Breast epithelium (tissue), 4 donors: ENCODE data around the gene PRR11. TPM values are rescaled to one million over a fixed set of nuclear protein-coding genes. Genes with fewer than 3 reads are reported as not detected.
"Not testable (repeated sequence)": the region's sequence is repeated elsewhere in the genome, so short reads cannot be mapped to it uniquely, and the experiment has no call there.

ENCODE experiments used
- DNase-seq, 2 donors: peaks; one replicate each; pipeline ENCODE4 v3.0.0-alpha.2; 2019; ENCODE audit warnings: low spot score in 2 of 2
- H3K27ac ChIP-seq, 2 donors: fragments of 200-600 bp; sonication (generic) in 1 of 2; one replicate each; pipeline ENCODE4 v1.5.1; 2016 to 2019; ENCODE audit warnings: mild to moderate bottlenecking in 1 of 2
- H3K27me3 ChIP-seq, 2 donors: fragments of 200-600 bp; sonication (generic) in 1 of 2; one replicate each; pipeline versions ENCODE4 v1.5.1 to v1.6.0; 2017 to 2019; ENCODE audit warnings: control low read depth in 1 of 2, mild to moderate bottlenecking in 1 of 2
- H3K36me3 ChIP-seq: fragments of 200-600 bp; one replicate; pipeline ENCODE4 v1.5.1; 2019
- H3K4me1 ChIP-seq, 2 donors: fragments of 200-600 bp; sonication (generic); one replicate each; pipeline ENCODE4 v1.5.1; 2016 to 2019; ENCODE audit warnings: control low read depth in 1 of 2
- H3K4me3 ChIP-seq, 3 donors: fragments of 200-600 bp; sonication (generic); 1 replicate in 2 of 3; 2 replicates in 1 of 3; pipeline ENCODE4 v1.5.1; 2016 to 2019; ENCODE audit warnings: mild to moderate bottlenecking in 3 of 3, moderate library complexity in 2 of 3
- H3K9me3 ChIP-seq, 2 donors: fragments of 200-600 bp; sonication (generic) in 1 of 2; one replicate each; pipeline ENCODE4 v1.5.1; 2016 to 2019; ENCODE audit warnings: control low read depth in 1 of 2
- CTCF ChIP-seq, 3 donors: fragments of 450-650 bp; IDR thresholded peaks; one replicate each; pipeline ENCODE4 v1.5.1; 2016 to 2017; ENCODE audit warnings: antibody characterized with exemption in 3 of 3, mild to moderate bottlenecking in 3 of 3, moderate library complexity in 3 of 3
- POLR2A ChIP-seq: fragments of 450-650 bp; IDR thresholded peaks from one replicate; pipeline ENCODE4 v1.6.1; 2016; ENCODE audit warnings: antibody characterized with exemption, mild to moderate bottlenecking, moderate library complexity
- POLR2AphosphoS5 ChIP-seq, 3 donors: sonication (generic); formaldehyde crosslinking; IDR thresholded peaks; one replicate each; pipeline ENCODE4 v1.6.1; 2017; ENCODE audit warnings: antibody characterized with exemption in 3 of 3
- intact Hi-C: fragments of 100-400 bp; cut with DNase I; formaldehyde crosslinking; loops from one replicate; pipeline ENCODE4 v1.15.1; 2023; ENCODE audit warnings: low total_unique reads
- total RNA-seq, 3 donors: library from RNA; depleted of rRNA; stranded (reverse); fragments of >200 nt; gene quantifications; one replicate each; pipeline ENCODE4 v1.1.0, GENCODE V29; 2016

The PRR11 gene
- total RNA-seq, 3 donors from 2014 or later = 0.33 to 25.1 (median 1.2) TPM

- no peaks in the 10 kb centered on the region for H3K4me1 ChIP-seq
- DNase-seq = no peak
- no peaks in the 10 kb centered on the region for H3K36me3 ChIP-seq
- H3K27ac ChIP-seq = no peak overlapping the region
- no peak for TF ChIP-seq POLR2AphosphoS5 (IDR thresholded peaks at IDR 0.05)
- TF ChIP-seq POLR2A = no peak
- TF ChIP-seq CTCF (IDR thresholded peaks at IDR 0.05) = no peak
- H3K4me3 ChIP-seq = no peak overlapping the region
- intact Hi-C loops = no loop called here
- no peaks in the 10 kb centered on the region for H3K9me3 ChIP-seq
- no peaks in the 10 kb centered on the region for H3K27me3 ChIP-seq
Measured at GRCh38 chr17:59124665-59125064, 30.9 kb upstream of the PRR11 start.

- Histone ChIP-seq H3K27ac (no peak overlapping the region), H3K9me3 (no peaks in the 10 kb centered on the region), H3K27me3 (no peaks in the 10 kb centered on the region), H3K4me3 (no peak overlapping the region), H3K4me1 (no peaks in the 10 kb centered on the region), H3K36me3 (no peaks in the 10 kb centered on the region)
- TF ChIP-seq POLR2A = no peak
- intact Hi-C loops = no loop called here
- no peak for DNase-seq
Measured at GRCh38 chr17:59126809-59127417, 28.6 kb upstream of the PRR11 start.

GRCh38 chr17:59129814-59130213 is 25.7 kb upstream of the PRR11 start:
- Histone ChIP-seq H3K9me3 (no peaks in the 10 kb centered on the region), H3K4me3 (no peak overlapping the region), H3K36me3 (no peaks in the 10 kb centered on the region), H3K4me1 (no peaks in the 10 kb centered on the region), H3K27me3 (no peaks in the 10 kb centered on the region), H3K27ac (no peak overlapping the region)
- TF ChIP-seq POLR2AphosphoS5 (IDR thresholded peaks at IDR 0.05) (no peak), POLR2A (no peak)
- DNase-seq = no peak
- intact Hi-C loops = no loop called here

GRCh38 chr17:59131131-59131530 is 24.4 kb upstream of the PRR11 start:
- Histone ChIP-seq H3K27me3 (no peaks in the 10 kb centered on the region), H3K4me3 (no peak overlapping the region), H3K4me1 (no peaks in the 10 kb centered on the region), H3K27ac (no peak overlapping the region), H3K9me3 (no peaks in the 10 kb centered on the region), H3K36me3 (no peaks in the 10 kb centered on the region)
- TF ChIP-seq POLR2AphosphoS5 (IDR thresholded peaks at IDR 0.05) (no peak), CTCF (IDR thresholded peaks at IDR 0.05) (no peak), POLR2A (no peak)
- no peak for DNase-seq
- intact Hi-C loops = no loop called here

- not testable (repeated sequence) for H3K9me3 ChIP-seq
Measured at GRCh38 chr17:59138339-59138738, 17.2 kb upstream of the PRR11 start.

GRCh38 chr17:59139939-59140338 is 15.6 kb upstream of the PRR11 start:
- intact Hi-C loops = no loop called here
- H3K27ac ChIP-seq = no peak overlapping the region
- no peaks in the 10 kb centered on the region for H3K27me3 ChIP-seq
- H3K4me1 ChIP-seq = no peaks in the 10 kb centered on the region
- no peaks in the 10 kb centered on the region for H3K36me3 ChIP-seq
- H3K9me3 ChIP-seq = no peaks in the 10 kb centered on the region
- no peak overlapping the region for H3K4me3 ChIP-seq
- no peak for TF ChIP-seq POLR2AphosphoS5 (IDR thresholded peaks at IDR 0.05)
- TF ChIP-seq CTCF (IDR thresholded peaks at IDR 0.05) = no peak
- no peak for TF ChIP-seq POLR2A
- DNase-seq = no peak

More at GRCh38 chr17:59138339-59138738, 17.2 kb upstream of the PRR11 start:
- intact Hi-C loops, DNase-seq, H3K4me3 ChIP-seq, H3K27me3 ChIP-seq, H3K36me3 ChIP-seq, H3K27ac ChIP-seq, H3K4me1 ChIP-seq: not testable (repeated sequence)

GRCh38 chr17:59141860-59142259 is 13.7 kb upstream of the PRR11 start:
- intact Hi-C loops = no loop called here
- Histone ChIP-seq H3K4me3 (no peak overlapping the region), H3K9me3 (no peaks in the 10 kb centered on the region), H3K27ac (no peak overlapping the region), H3K4me1 (no peaks in the 10 kb centered on the region), H3K27me3 (no peaks in the 10 kb centered on the region), H3K36me3 (no peaks in the 10 kb centered on the region)
- no peak for TF ChIP-seq POLR2AphosphoS5 (IDR thresholded peaks at IDR 0.05)
- no peak for TF ChIP-seq POLR2A
- no peak for TF ChIP-seq CTCF (IDR thresholded peaks at IDR 0.05)
- DNase-seq = no peak
